Sigmoid colon (tissue), 4 donors: ENCODE results near the gene FAR2.
"Not testable (repeated sequence)": the region's sequence is repeated elsewhere in the genome, so short reads cannot be mapped to it uniquely, and the experiment has no call there.

Experiments
- EP300 ChIP-seq, 4 donors: sonication (generic); formaldehyde crosslinking; IDR thresholded peaks; one replicate each; pipeline ENCODE4 v1.6.1; 2017; ENCODE audit warnings: antibody characterized with exemption in 4 of 4
- POLR2A ChIP-seq, 2 donors: fragments of 450-650 bp; IDR thresholded peaks; one replicate each; pipeline ENCODE4 v1.6.1; 2016; ENCODE audit warnings: antibody characterized with exemption in 2 of 2, mild to moderate bottlenecking in 2 of 2, moderate library complexity in 2 of 2
- POLR2AphosphoS5 ChIP-seq, 4 donors: sonication (generic); formaldehyde crosslinking; IDR thresholded peaks; one replicate each; pipeline ENCODE4 v1.6.1; 2017; ENCODE audit warnings: antibody characterized with exemption in 4 of 4
- TF ChIP-seq, protein P1 (sequence below), 4 experiments: fragments of 450-650 bp in 3 of 4; fragments of 200-600 bp in 1 of 4; IDR thresholded peaks; one replicate each; pipeline ENCODE4 v1.5.1; 2016 to 2019; ENCODE audit warnings: antibody characterized with exemption in 4 of 4, mild to moderate bottlenecking in 3 of 4, moderate library complexity in 2 of 4

GRCh38 chr12:29182247-29182646 is 33.2 kb downstream of the FAR2 start:
- TF ChIP-seq, protein P1, sequence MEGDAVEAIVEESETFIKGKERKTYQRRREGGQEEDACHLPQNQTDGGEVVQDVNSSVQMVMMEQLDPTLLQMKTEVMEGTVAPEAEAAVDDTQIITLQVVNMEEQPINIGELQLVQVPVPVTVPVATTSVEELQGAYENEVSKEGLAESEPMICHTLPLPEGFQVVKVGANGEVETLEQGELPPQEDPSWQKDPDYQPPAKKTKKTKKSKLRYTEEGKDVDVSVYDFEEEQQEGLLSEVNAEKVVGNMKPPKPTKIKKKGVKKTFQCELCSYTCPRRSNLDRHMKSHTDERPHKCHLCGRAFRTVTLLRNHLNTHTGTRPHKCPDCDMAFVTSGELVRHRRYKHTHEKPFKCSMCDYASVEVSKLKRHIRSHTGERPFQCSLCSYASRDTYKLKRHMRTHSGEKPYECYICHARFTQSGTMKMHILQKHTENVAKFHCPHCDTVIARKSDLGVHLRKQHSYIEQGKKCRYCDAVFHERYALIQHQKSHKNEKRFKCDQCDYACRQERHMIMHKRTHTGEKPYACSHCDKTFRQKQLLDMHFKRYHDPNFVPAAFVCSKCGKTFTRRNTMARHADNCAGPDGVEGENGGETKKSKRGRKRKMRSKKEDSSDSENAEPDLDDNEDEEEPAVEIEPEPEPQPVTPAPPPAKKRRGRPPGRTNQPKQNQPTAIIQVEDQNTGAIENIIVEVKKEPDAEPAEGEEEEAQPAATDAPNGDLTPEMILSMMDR (IDR thresholded peaks at IDR 0.05) = not testable (repeated sequence)
- TF ChIP-seq POLR2AphosphoS5, POLR2A, EP300 (IDR thresholded peaks at IDR 0.05): not testable (repeated sequence)
